Psoas muscle (tissue), 8 donors: ENCODE results near the gene STXBP6. TPM values are rescaled to one million over a fixed set of nuclear protein-coding genes. Genes with fewer than 3 reads are reported as not detected.

Experiments
- ATAC-seq, 4 donors: fragments of 200-7000 bp; cut with Tn5 transposase; one replicate each; pipeline ENCODE4 v1.9.1; 2020; ENCODE audit warnings: moderate library complexity in 3 of 4, mild to moderate bottlenecking in 2 of 4
- DNase-seq, 2 donors: peaks; one replicate each; pipeline ENCODE4 v3.0.0-alpha.2; 2020
- H3K27ac ChIP-seq: fragments of 200-600 bp; one replicate; pipeline ENCODE4 v1.8.0; 2022
- H3K27me3 ChIP-seq, 3 donors: fragments of 200-600 bp in 1 of 3; one replicate each; pipeline versions ENCODE4 v1.6.1 to v1.8.0; 2013 to 2022; ENCODE audit warnings: low read length in 2 of 3, mild to moderate bottlenecking in 2 of 3, moderate library complexity in 1 of 3; ENCODE audit not compliant: insufficient read depth in 3 of 3
- H3K36me3 ChIP-seq, 2 donors: fragments of 200-600 bp in 1 of 2; one replicate each; pipeline versions ENCODE4 v1.6.1 to v1.8.0; 2013 to 2022; ENCODE audit warnings: low read depth in 1 of 2, mild to moderate bottlenecking in 1 of 2, moderate library complexity in 1 of 2; ENCODE audit not compliant: insufficient read depth in 1 of 2
- H3K4me1 ChIP-seq: fragments of 200-600 bp; one replicate; pipeline ENCODE4 v1.8.0; 2022
- H3K4me3 ChIP-seq: fragments of 200-600 bp; one replicate; pipeline ENCODE4 v1.8.0; 2022; ENCODE audit warnings: mild to moderate bottlenecking
- H3K9me3 ChIP-seq: fragments of 200-600 bp; one replicate; pipeline ENCODE4 v1.8.0; 2022
- CTCF ChIP-seq: fragments of 200-600 bp; IDR thresholded peaks from one replicate; pipeline ENCODE4 v1.8.0; 2022; ENCODE audit warnings: antibody characterized with exemption
- WGBS, 3 donors: extraction: QIAGEN DNeasy Blood & Tissue Kit; methylation state at CpG; one replicate each; pipeline versions ENCODE4 v1.1.6 to v1.1.7; 2013; 5-methylcytosine and 5-hydroxymethylcytosine counted together
- intact Hi-C, 2 donors: fragments of 100-400 bp; cut with DNase I; formaldehyde crosslinking; loops; one replicate each; pipeline versions ENCODE4 v1.11.0 to v1.14.2; 2022
- polyA plus RNA-seq, 3 donors: library from polyadenylated mRNA; stranded (reverse); fragments of 200-250 nt; gene quantifications; one replicate each; pipeline ENCODE4 v1.2.3, GENCODE V29; 2013
- total RNA-seq, 4 donors: library from RNA; stranded (reverse); fragmentation: NEBNext Ultra II Directional in 2 of 4; extraction: Animal tissue kit (Norgen Biotek cat#: 25700) in 2 of 4; gene quantifications; one replicate each; pipeline versions ENCODE4 v1.2.1 to v1.2.4, GENCODE V29; 2021 to 2023
- donor health status: healthy with polysubstance abuse.
- donor health status: DM: no; HTN: no; CAD: no; lungs with moderate emphysema.
- donor health status: Bipolar disorder and iron deficiency.
- donor health status: healthy.
- donor health status: DM: yes; HTN: yes; CAD: no.
- donor health status: DM: no; HTN: no; CAD: no.
- donor health status: DM: no; HTN: no; CAD: no.
- donor health status: DM: yes; HTN: yes; CAD: no.

STXBP6 gene
- total and polyA plus RNA-seq, 7 donors, result 1.1 to 3.5 (median 2.2) TPM

- intact Hi-C loops, result no loop called here
- Histone ChIP-seq H3K36me3 (no peaks in the 10 kb centered on the region), H3K4me3 (no peak overlapping the region), H3K4me1 (no peaks in the 10 kb centered on the region), H3K27ac (no peak overlapping the region), H3K27me3 (no peaks in the 10 kb centered on the region), H3K9me3 (peaks cover 6% of the 10 kb centered on the region)
- DNase-seq (no peak), ATAC-seq (no peak)
- TF ChIP-seq CTCF, result no peak
Observed at GRCh38 chr14:24889843-24890242, 160.1 kb downstream of the STXBP6 start.

- Histone ChIP-seq H3K27me3 (no peaks in the 10 kb centered on the region), H3K4me1 (no peaks in the 10 kb centered on the region), H3K4me3 (no peak overlapping the region), H3K9me3 (peaks cover 6% of the 10 kb centered on the region), H3K36me3 (no peaks in the 10 kb centered on the region), H3K27ac (no peak overlapping the region)
- ATAC-seq (no peak), DNase-seq (no peak)
- intact Hi-C loops, result no loop called here
- 88 to 93% (median 92%) methylated on average over 6 of the region's 6 CpGs for WGBS, 3 donors
- no peak for TF ChIP-seq CTCF
Observed at GRCh38 chr14:24888532-24888931, 161.4 kb downstream of the STXBP6 start.

DNA sequence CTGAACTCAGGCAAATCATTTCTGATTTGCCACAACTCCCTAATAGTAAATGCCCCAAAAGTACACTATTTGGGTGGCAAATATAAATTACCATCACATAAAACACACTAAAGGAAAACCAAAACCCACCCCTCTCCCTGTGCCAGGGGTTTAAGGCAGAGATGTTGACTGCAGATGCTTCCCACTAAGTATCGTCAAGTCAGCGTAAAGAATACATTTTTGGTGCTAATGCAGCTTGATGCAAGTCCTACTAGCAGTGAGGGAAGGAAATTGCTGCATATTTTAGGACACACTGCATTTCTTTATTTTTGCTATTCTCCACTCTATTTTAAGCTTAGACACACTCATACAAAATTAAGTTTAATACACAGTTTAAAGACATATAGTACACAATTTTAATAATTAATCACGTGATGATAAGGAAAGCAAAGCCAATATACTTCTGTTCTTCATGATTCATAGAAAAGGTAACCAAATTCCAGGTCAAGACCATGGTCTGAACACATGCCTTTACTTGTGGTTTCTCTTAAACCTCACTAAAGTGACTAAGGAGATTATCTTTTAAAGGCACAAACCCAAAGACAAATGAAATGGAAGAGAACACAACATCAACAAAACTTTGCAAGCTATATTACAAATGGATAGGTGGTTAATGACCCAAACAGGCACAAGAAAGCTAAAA, 162.2 kb downstream of the STXBP6 start:
- DNase-seq (no peak), ATAC-seq (no peak)
- intact Hi-C loops, result no loop called here
- H3K4me3 ChIP-seq, result no peak overlapping the region
- no peaks in the 10 kb centered on the region for H3K27me3 ChIP-seq
- H3K27ac ChIP-seq, result no peak overlapping the region
- TF ChIP-seq CTCF, result no peak
- H3K36me3 ChIP-seq, result no peaks in the 10 kb centered on the region
- no peaks in the 10 kb centered on the region for H3K4me1 ChIP-seq
- whole genome bisulfite sequencing, 3 donors, result 83 to 92% (median 91%) methylated on average over 3 of the region's 3 CpGs
- peaks cover 6% of the 10 kb centered on the region for H3K9me3 ChIP-seq

GRCh38 chr14:24885410-24885913, 164.5 kb downstream of the STXBP6 start:
- DNase-seq (no peak), ATAC-seq (no peak)
- 73 to 80% (median 76%) methylated on average over 3 of the region's 3 CpGs for WGBS, 3 donors
- intact Hi-C loops, result no loop called here
- H3K4me1 ChIP-seq, result peaks cover 5% of the 10 kb centered on the region
- H3K27me3 ChIP-seq, result no peaks in the 10 kb centered on the region
- TF ChIP-seq CTCF, result no peak
- no peak overlapping the region for H3K27ac ChIP-seq
- H3K9me3 ChIP-seq, result no peaks in the 10 kb centered on the region
- H3K36me3 ChIP-seq, result no peaks in the 10 kb centered on the region
- H3K4me3 ChIP-seq, result no peak overlapping the region

GRCh38 chr14:24883576-24883975, 166.4 kb downstream of the STXBP6 start:
- WGBS, 3 donors, result 78 to 86% (median 78%) methylated on average over 2 of the region's 2 CpGs
- intact Hi-C loops, result no loop called here
- H3K27ac ChIP-seq, result no peak overlapping the region
- no peaks in the 10 kb centered on the region for H3K36me3 ChIP-seq
- no peak overlapping the region for H3K4me3 ChIP-seq
- no peak for TF ChIP-seq CTCF
- DNase-seq, result no peak
- no peaks in the 10 kb centered on the region for H3K27me3 ChIP-seq
- H3K4me1 ChIP-seq, result peaks cover 8% of the 10 kb centered on the region
- ATAC-seq, result no peak
- H3K9me3 ChIP-seq, result no peaks in the 10 kb centered on the region
